HL-60/S4 treated with phorbol 12-myristate 13-acetate at 8.2 ng/mL for 4 days and 3 days (cell line): ENCODE data around the gene ASPRV1.
"Not testable (repeated sequence)": the region's sequence is repeated elsewhere in the genome, so short reads cannot be mapped to it uniquely, and the experiment has no call there.

ENCODE experiments used
- in situ Hi-C: fragments of 300-500 bp; cut with MboI; formaldehyde crosslinking; loops from 2 replicates; pipeline ENCODE4 v1.15.0; 2022; ENCODE audit warnings: low sequenced_read_pairs

ASPRV1 gene

GRCh38 chr2:69961496-69961895 lies at the start of gene ASPRV1:
Gene ASPRV1 (minus strand): TSS chr2:69961631. CDS start chr2:69961436, 195 bp downstream.
- in situ Hi-C loops = no loop called here

GRCh38 chr2:70010576-70011111 lies 49.2 kb upstream of the ASPRV1 start:
- in situ Hi-C loops = no loop called here

- in situ Hi-C loops = no loop called here
These were observed 48.5 kb upstream of the ASPRV1 start for GRCh38 chr2:70009762-70010575.

GRCh38 chr2:70008290-70008689 lies 46.9 kb upstream of the ASPRV1 start:
- in situ Hi-C loops = no loop called here

GRCh38 chr2:70007151-70007550 lies 45.7 kb upstream of the ASPRV1 start:
- in situ Hi-C loops = no loop called here

- in situ Hi-C loops = no loop called here
These were observed 45.0 kb upstream of the ASPRV1 start for GRCh38 chr2:70006447-70006784.

GRCh38 chr2:70005752-70006446 lies 44.5 kb upstream of the ASPRV1 start:
- in situ Hi-C loops = no loop called here

- in situ Hi-C loops = no loop called here
These were observed 43.8 kb upstream of the ASPRV1 start for GRCh38 chr2:70005216-70005615.

GRCh38 chr2:70003093-70003830 lies 41.8 kb upstream of the ASPRV1 start:
- in situ Hi-C loops = no loop called here

GRCh38 chr2:70002241-70002899 lies 40.9 kb upstream of the ASPRV1 start:
- in situ Hi-C loops = no loop called here

- in situ Hi-C loops = not testable (repeated sequence)
These were observed 39.1 kb upstream of the ASPRV1 start for GRCh38 chr2:70000529-70000928.

GRCh38 chr2:69998761-69999160 lies 37.3 kb upstream of the ASPRV1 start:
- in situ Hi-C loops = no loop called here

GRCh38 chr2:69997015-69997830 lies 35.8 kb upstream of the ASPRV1 start:
- in situ Hi-C loops = no loop called here

- in situ Hi-C loops = no loop called here
These were observed 34.1 kb upstream of the ASPRV1 start for GRCh38 chr2:69995511-69995910.

GRCh38 chr2:69994166-69994565 lies 32.7 kb upstream of the ASPRV1 start:
- in situ Hi-C loops = no loop called here

GRCh38 chr2:69993708-69994107 lies 32.3 kb upstream of the ASPRV1 start:
- in situ Hi-C loops = no loop called here

- in situ Hi-C loops = no loop called here
These were observed 31.7 kb upstream of the ASPRV1 start for GRCh38 chr2:69993048-69993565.

GRCh38 chr2:69992310-69993047 lies 31.0 kb upstream of the ASPRV1 start:
- in situ Hi-C loops = no loop called here

- in situ Hi-C loops = no loop called here
These were observed 28.1 kb upstream of the ASPRV1 start for GRCh38 chr2:69989441-69990105.
